Subcutaneous abdominal adipose tissue (tissue), 5 donors: ENCODE measurements around the gene SEC24C.
A peak's percentile ranks its signal among the peaks of the same experiment; 100 is the strongest.

Source experiments
- H3K27ac ChIP-seq: one replicate; pipeline ENCODE4 v1.7.0; 2013; ENCODE audit warnings: low read depth, mild to moderate bottlenecking, inconsistent platforms, low read length, moderate library complexity
- H3K27me3 ChIP-seq, 5 donors: one replicate each; pipeline ENCODE4 v1.7.0; 2013; ENCODE audit warnings: low read length in 5 of 5, inconsistent platforms in 1 of 5; ENCODE audit not compliant: control insufficient read depth in 5 of 5, insufficient read depth in 4 of 5
- H3K36me3 ChIP-seq, 5 donors: one replicate each; pipeline ENCODE4 v1.7.0; 2013; ENCODE audit warnings: low read length in 5 of 5; ENCODE audit not compliant: control insufficient read depth in 5 of 5, insufficient read depth in 5 of 5
- H3K4me1 ChIP-seq, 5 donors: one replicate each; pipeline ENCODE4 v1.7.0; 2013; ENCODE audit warnings: low read length in 5 of 5, mild to moderate bottlenecking in 3 of 5, moderate library complexity in 1 of 5; ENCODE audit not compliant: control insufficient read depth in 5 of 5, insufficient read depth in 5 of 5
- H3K4me3 ChIP-seq, 5 donors: one replicate each; pipeline ENCODE4 v1.7.0; 2013; ENCODE audit warnings: low read length in 5 of 5, low read depth in 1 of 5
- H3K9ac ChIP-seq, 5 donors: one replicate each; pipeline ENCODE4 v1.7.0; 2013; ENCODE audit warnings: low read length in 5 of 5, mild to moderate bottlenecking in 4 of 5, moderate library complexity in 3 of 5
- H3K9me3 ChIP-seq, 5 donors: one replicate each; pipeline ENCODE4 v1.7.0; 2013; ENCODE audit warnings: low read length in 5 of 5; ENCODE audit not compliant: control insufficient read depth in 5 of 5
- donor health status: healthy.
- donor health status: healthy.
- donor health status: healthy.
- donor health status: healthy.
- donor health status: healthy.

SEC24C gene

DNA sequence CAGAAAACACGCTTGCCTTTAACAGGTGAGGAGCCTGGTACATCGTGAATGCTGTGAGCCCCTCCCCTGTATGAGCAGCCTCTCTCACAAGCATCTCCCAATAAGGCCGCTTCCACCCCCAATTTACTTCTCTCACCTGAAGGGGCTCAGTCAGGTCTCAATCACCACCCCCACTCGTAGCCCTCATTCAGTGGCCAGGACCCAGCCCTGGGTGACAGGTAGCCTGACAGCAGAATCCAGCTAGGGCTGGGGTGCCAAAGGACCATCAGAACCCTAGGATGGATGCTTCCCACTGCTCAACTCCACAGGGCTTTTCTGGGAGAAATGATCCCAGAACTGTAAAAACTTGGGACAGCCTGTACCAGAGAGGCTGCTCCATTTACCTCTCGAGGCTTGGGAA is 73.7 kb downstream of the SEC24C start:
- Histone ChIP-seq H3K27ac (no peak overlapping the region), H3K9ac (no peak overlapping the region), H3K27me3 (no peaks in the 10 kb centered on the region), H3K9me3 (no peaks in the 10 kb centered on the region), H3K4me1 (peaks cover 0 to 24% (median 18%) of the 10 kb centered on the region in 5 donors), H3K4me3 (no peak overlapping the region), H3K36me3 (peaks cover 3 to 75% (median 41%) of the 10 kb centered on the region in 5 donors)

- no peaks in the 10 kb centered on the region for H3K9me3 ChIP-seq
- no peak overlapping the region for H3K4me3 ChIP-seq
- H3K27me3 ChIP-seq = no peaks in the 10 kb centered on the region
- H3K36me3 ChIP-seq = peaks cover 3 to 74% (median 40%) of the 10 kb centered on the region in 5 donors
- no peak overlapping the region for H3K9ac ChIP-seq
- no peak overlapping the region for H3K27ac ChIP-seq
- H3K4me1 ChIP-seq = peaks cover 0 to 24% (median 18%) of the 10 kb centered on the region in 5 donors
These were observed 74.2 kb downstream of the SEC24C start for GRCh38 chr10:73818402-73818801.

GRCh38 chr10:73819081-73819480 is 74.9 kb downstream of the SEC24C start:
- Histone ChIP-seq H3K9me3 (no peaks in the 10 kb centered on the region), H3K4me3 (no peak overlapping the region), H3K36me3 (peaks cover 3 to 74% (median 41%) of the 10 kb centered on the region in 5 donors), H3K4me1 (peaks cover 0 to 24% (median 18%) of the 10 kb centered on the region in 5 donors), H3K9ac (peak overlapping the region in 1 of 5 donors; percentile 12), H3K27ac (no peak overlapping the region), H3K27me3 (no peaks in the 10 kb centered on the region)

DNA sequence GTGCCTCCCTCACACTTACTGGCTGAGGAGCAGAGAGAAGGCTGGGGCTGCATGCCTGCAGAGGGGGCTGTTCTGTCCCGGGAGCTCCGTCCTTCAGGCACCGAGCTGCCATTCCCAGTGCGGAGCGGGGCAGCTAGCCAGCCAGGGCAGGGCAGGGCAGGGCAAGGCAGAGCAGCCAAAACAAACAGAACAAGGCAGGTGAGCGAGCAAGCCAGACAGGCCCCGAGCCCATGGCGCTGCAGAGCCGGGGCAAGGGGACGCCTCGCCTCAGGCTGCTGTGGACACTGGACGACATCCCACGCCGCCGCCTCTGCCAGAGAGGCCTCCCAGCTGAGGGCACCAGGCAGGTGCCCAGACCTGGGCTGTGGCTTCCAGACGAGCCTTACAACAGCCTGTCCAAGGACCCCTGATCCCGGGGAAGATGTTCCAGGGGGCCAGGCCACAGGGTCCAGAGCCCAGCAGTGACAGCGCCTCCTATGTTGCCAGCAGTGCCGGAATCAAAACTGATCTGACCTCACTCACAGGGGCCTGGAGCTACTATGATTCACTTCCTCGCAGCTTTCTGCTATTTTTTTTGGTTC is 75.4 kb downstream of the SEC24C start:
- H3K9me3 ChIP-seq = no peaks in the 10 kb centered on the region
- no peak overlapping the region for H3K4me3 ChIP-seq
- H3K27me3 ChIP-seq = no peaks in the 10 kb centered on the region
- no peak overlapping the region for H3K27ac ChIP-seq
- no peak overlapping the region for H3K9ac ChIP-seq
- peaks cover 0 to 24% (median 18%) of the 10 kb centered on the region in 5 donors for H3K4me1 ChIP-seq
- H3K36me3 ChIP-seq = peaks cover 3 to 75% (median 42%) of the 10 kb centered on the region in 5 donors
